ENCODE results near the gene ATP4B.

The ATP4B gene

DNA sequence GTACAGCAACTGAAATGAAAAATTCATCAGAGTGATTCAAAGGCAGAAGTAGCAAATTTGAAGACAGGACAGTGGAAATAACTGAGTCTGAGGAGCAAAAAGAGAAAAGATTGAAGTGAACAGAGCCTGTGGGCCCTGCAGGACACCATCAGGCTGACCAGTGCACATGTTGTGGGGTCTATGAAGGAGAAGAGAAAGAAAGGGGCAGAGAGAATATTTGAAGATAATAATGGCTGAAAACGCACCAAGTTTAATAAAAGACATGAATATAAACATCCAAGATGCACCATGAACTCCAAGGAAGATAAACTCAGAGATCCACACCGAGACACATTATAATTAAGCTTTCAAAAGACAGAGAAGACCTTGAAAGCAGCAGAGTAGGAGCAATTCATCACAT lies 15.4 kb downstream of the ATP4B start:
- DNase-seq (ENCODE audit: low read depth, low spot score) = no peak

DNA sequence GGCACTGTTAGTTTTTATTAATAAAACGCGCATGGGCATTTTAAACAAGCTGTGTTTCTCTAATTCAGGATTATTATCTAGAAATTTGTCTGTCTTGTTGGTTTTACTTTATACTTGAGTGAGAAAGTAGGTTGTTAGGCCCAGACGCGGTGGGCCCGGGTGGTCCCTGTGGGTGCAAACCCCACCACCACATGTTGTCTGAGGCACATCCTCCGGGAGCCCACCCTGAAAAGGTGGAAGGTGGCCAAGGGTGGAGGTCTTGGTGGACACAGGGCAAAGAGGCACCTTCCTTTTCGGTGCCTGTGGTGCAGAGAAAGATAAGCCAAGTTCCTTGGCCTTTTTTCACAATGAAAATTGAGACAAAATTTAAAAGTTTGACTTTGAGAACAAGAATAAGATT lies 16.6 kb downstream of the ATP4B start:
- no peak for DNase-seq (ENCODE audit: low read depth, low spot score)

DNA sequence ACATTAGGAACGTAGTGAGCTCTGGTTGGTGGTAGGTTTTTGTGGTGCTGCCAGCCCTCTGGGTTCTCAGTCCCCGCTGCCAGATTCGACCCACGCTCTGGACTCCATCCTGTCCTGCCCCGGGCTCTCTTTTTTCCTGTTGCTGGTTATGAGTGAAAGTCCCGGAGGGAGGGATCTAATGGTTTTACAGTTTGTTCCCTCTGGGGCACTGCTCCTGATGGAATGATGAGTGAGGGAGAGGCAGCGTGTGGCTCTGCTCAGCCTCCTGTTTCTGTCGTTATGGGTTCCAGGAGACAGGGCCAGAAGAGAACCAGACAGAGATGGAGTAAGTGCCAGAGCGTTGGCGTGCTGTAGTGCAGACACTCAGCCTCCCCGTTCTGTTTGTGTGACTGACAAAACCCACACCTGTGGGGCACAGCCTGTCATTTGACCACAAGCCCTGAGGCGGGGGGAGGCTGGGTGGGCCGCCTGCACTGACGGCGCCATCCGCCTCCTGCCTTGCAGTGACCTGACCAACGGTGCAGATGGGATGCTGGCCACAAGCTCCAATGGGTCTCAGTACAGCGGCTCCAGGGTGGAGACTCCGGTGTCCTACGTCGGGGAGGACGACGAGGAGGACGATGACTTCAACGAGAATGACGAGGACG lies 18.3 kb downstream of the ATP4B start:
- DNase-seq (ENCODE audit: low read depth, low spot score) = no peak

DNA sequence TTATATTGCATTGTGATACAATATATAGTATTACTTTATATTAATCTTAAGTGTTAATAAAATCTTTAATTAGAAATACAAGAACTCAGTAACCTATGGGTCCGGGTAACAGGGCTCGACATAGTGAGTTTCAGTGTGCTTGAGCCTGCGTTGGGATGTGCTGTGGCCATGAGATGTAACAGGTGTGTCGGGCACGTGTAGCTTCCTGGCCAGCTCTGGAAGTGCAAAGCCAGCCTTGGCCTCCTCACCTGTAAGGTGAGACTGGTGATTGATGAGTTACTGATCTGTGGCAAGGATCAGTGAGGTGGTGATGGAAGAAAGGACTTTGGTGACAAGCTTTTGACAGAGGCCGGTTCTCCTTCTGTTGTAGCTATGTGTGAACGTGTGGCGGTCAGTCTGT lies 19.2 kb downstream of the ATP4B start:
- no peak for DNase-seq (ENCODE audit: low read depth, low spot score)

DNA sequence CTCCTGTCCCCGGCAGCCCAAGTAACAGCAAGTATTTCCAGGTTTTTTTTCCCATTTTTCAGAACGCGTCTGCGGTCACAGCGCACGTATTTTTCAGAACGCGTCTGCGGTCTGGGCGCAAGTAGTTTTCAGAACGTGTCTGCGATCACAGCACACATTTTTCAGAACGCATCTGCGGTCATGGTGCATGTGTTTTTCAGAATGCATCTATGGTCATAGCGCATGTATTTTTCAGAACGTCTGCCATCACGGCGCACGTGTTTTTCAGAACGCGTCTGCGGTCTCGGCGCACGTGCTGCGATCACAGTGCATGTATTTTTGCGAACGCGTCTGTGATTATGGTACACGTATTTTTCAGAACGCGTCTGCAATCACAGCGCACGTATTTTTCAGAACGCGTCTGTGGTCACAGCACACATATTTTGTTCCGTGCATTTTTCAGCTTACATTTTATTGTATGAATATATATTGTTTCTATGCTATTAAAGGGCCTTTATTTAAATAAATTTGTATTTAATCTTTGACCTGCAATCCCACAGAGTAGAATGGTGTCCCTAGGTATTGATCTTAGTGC lies 19.7 kb downstream of the ATP4B start:
- DNase-seq (ENCODE audit: low read depth, low spot score) = no peak

DNA sequence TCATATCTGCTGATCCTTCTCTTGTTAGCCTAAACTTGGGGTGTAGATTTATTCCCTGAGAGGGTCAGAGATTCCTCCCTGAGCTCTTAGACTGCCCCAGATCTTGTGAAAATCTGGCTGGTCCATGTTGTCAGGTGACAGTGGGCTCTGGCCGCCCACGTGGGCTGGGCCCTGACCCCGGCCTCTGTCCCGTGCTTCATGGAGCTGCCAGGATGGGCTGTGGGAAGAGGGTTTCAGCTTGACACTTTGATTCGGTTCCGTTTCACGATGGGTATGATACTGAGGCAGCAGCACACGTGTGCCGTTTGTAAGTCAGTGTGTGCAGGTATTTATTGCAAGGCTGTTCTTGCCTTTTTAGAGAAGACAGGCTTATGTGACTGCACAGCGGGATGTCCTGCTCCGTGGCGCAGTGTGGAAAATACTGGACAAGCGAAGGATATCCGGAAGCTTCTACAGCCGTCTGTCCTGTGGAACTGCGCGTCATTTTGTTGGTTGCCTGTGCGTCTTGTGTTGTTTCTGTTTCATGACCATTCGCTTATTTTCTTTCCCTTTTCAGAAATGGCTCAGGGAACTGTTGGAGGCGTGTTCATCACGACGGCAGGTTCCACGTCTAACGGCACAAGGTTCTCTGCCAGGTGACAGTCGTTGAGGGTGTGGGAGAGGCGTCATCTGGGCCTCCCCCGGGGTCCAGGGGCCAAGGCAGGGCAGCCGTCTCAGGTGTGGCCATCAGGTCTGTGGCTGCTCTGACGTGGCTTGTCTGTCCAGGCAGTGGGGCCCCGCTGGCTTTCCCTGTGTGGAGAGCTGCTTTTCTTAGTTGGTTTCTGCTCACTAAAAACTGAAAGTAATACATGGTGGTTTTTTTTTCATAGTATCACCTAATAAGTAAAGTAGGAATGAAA lies 20.5 kb downstream of the ATP4B start:
- no peak for DNase-seq (ENCODE audit: low read depth, low spot score)

DNA sequence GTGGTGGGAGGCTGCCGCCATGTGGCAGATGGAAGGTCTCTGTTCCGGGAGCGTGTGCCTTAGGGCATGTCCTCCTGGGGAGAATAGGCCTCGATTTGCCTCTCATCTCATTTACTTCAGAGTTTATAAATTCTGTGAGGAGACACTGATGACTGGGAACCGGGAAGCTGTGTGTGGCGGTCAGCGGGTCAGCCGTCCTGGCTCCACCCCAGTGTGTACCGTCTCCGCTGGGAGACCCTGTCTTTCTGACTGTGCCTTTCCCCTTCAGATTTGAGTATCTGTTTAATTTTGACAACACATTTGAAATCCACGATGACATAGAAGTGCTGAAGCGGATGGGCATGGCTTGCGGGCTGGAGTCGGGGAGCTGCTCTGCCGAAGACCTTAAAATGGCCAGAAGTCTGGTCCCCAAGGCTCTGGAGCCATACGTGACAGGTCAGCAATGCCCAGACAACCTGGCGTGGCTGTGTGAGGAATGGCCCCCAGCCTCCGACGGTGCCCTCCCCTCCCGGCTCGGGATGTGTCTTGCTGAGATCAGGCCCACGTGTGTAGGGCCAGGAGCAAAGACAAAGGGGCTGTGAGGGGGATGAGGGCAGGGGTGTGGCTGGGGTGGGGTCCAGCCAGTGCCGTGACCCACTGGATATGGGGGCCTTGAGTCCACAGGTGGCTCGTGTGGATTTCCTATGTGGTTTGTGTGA lies 21.6 kb downstream of the ATP4B start:
- DNase-seq (ENCODE audit: low read depth, low spot score) = no peak

DNA sequence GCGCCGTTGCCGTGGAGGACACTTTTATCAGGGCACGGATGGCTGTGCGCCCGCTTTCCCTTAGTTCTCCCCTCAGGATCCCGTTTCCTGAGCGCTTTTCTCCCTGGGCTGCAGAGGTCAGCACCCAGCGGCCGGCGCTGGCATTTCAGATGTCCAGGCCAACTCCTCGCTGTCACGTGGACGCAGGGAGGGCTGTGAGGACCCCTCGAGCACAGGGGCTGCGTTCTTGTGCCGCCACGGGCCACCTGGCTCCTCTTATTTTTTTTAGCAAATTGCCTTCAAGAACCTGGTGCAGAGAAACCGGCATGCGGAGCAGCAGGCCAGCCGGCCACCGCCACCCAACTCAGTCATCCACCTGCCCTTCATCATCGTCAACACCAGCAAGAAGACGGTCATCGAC lies 22.3 kb downstream of the ATP4B start:
- no peak for DNase-seq (ENCODE audit: low read depth, low spot score)

DNA sequence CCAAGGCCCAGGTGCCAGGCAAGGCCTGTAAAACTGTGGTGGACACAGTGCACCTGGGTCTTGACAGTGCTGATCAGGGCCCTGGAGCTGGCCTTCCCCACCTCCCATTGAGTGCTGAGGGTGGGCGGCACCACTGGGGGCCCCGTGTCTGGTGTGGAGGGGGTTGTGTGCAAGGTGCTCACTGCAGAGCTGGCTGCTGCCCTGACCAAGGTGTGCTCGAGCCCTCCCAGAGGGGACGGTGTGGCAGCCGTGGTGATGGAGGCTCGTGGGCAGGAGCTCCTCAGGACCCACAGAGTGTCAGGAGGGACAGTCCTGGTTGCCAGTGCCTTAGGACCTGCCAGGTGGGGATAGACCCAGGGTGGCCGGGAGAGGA lies 23.0 kb downstream of the ATP4B start:
- no peak for DNase-seq (ENCODE audit: low read depth, low spot score)

DNA sequence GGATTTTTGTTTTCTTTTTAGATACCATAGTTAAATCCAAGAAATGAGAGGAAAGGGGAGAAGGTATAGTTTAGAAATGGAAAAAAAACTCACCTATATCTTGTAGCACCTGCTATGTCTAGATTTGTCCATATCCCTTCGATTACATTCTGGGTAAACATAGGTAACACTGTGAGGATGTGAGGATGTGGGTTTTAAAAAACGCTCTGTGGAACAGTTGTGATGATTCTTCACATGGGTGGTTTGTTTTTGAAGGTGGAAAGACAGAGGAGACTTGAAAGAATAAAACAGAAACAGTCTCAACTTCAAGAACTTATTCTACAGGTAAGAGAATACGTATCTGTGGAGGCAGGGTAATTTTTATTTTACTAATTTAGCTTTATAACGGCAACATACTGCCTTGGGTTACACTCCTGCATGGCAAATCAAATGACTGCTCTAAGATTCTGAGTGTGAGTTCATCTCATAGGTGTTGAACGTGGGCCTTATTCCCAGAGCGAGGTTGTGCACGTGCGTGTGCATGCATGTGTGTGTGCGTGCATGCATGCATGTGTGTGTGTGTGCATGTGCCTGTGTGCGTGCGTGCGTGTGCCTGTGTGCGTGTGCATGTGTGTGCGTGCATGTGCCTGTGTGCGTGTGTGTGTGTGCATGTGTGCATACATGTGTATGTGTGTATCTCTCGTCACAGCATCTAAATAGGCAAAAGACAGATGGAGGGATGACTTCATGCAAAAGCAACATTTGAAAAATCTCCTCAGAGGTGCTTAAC lies 23.5 kb downstream of the ATP4B start:
- DNase-seq (ENCODE audit: low read depth, low spot score) = no peak

DNA sequence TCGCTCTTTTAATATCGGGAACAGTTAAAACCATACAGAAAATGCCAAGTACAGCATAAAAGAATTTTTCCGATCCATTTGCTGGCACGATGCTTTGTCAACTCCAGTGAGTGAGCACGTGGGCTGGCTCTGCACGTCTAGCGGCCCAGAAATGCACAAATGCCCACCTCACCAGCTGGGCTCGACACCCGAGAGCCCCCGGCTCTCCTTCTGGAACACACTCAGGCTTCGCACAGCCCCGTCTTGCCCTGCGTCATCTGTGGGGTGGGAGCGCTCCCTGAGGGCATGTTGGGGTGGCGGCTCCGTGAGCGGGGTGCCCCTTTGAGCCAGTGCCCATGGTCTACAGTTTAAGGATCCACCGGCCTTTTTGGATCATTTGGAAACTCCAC lies 24.5 kb downstream of the ATP4B start:
- no peak for DNase-seq (ENCODE audit: low read depth, low spot score)

DNA sequence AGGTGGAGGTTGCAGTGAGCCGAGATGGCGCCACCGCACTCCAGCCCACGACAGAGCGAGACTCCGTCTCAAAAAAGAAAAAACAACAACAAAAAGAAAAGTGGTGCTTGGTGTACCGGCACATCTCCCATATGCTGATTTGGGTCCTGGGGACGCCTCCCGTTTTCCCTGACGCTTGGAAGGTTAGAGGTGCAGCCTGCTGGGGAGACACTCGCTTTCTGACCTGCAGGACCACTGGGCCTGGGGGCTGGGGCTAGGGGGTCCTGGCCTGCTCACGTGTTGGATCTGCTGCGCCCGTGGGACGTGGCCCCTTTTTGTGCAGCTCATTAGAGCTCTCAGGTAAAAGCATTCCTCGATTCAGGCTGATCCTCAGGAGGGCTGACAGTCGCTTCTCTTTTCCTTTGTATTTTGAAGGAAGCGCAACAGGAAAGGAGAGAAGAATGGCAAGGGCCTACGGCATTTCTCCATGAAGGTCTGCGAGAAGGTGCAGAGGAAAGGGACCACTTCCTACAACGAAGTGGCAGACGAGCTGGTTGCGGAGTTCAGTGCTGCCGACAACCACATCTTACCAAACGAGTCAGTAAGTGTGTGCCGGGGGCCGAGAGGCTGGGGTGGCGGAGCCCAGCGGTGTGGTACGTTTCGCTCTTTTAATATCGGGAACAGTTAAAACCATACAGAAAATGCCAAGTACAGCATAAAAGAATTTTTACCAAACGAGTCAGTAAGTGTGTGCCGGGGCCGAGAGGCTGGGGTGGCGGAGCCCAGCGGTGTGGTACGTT lies 25.1 kb downstream of the ATP4B start:
- no peak for DNase-seq (ENCODE audit: low read depth, low spot score)

DNA sequence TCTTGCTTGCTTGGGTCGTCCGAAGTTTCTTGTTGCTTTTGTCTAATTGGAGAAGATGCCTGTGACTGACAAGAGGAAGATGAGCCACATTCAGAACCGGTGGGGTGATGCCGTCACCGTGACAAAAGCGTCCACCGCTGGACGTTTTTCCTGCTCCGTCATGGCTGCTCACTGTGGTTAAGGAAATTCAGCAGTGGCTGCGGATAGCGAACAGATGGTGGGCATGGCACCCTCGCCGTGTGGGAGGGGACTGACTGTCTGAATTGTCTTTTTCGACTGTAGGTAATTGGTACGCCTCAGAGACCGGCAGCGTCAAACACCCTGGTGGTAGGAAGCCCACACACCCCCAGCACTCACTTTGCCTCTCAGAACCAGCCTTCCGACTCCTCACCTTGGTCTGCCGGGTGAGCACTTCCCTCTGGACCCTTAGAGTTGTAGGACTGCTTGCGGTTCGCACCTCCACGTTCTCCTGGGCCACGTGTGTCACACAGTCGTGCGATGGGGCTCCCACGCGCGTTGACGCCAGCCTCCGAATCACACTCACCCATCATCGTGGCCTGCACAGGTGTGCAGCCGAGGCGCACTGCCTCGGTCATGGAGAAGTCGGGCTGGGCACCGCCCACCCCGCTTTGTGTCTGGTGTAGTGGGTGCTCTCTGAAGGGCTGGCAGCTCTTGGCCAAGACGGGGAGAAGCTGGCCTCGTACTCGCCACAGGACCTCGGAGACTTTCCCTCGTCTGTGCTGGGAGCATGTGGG lies 26.5 kb downstream of the ATP4B start:
- no peak for DNase-seq (ENCODE audit: low read depth, low spot score)

DNA sequence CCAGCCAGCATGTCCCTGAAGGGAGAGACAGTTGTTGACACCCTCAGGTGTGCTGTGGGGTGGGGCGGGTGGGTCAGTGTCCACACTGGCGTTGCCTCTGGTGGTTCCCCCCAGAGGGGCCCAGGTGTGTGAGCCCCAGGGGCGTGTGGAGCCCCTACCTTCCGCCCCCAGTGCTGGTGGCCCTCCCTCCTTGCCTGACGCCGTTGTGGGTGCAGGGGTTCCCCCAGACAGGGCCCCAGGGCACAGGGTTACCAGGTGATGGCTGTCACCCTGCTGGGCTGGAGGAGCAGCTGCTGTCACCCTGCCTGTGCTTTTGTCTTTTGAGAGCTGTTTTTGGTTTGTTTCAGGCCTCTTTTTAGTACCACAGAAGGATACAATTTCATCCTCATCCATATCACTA lies 27.2 kb downstream of the ATP4B start:
- DNase-seq (ENCODE audit: low read depth, low spot score) = no peak

DNA sequence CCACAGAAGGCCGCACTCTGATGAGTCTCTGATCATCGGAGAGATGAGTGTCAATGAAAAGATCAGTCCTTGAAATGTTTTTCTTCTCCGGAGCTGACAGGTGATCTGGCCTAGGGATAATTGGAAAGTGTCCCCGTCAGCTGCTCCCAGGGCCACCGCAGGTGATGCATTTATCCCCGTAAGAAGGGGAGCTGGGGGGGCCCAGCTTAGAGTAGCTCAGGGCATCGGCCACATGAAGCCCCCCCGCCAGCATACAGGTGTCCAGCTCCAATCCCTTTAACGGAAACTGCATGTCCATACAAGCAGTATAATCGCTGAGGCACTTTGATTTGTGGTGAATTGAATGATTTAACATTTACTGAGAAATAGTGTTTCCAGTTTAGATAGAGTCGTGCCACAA lies 27.7 kb downstream of the ATP4B start:
- no peak for DNase-seq (ENCODE audit: low read depth, low spot score)

DNA sequence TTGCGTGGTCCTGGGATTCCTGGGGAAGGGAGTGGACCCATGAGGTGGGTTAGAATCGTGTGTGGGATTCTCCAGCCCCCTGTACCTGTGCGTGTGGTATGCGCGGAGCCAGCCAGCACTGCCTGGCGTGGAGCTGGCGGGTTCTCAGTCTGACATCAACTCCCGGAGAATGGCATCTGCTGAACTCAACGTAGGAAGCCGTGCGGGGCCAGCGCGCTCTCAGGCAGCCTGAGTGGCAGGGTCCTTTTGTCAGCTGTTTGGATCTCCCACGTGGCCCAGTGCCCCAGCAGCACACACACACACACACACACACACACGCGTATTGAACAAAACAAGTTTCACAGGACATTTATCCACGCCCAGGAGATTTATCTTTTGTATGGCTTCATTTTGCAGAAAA lies 28.1 kb downstream of the ATP4B start:
- DNase-seq (ENCODE audit: low read depth, low spot score) = no peak

DNA sequence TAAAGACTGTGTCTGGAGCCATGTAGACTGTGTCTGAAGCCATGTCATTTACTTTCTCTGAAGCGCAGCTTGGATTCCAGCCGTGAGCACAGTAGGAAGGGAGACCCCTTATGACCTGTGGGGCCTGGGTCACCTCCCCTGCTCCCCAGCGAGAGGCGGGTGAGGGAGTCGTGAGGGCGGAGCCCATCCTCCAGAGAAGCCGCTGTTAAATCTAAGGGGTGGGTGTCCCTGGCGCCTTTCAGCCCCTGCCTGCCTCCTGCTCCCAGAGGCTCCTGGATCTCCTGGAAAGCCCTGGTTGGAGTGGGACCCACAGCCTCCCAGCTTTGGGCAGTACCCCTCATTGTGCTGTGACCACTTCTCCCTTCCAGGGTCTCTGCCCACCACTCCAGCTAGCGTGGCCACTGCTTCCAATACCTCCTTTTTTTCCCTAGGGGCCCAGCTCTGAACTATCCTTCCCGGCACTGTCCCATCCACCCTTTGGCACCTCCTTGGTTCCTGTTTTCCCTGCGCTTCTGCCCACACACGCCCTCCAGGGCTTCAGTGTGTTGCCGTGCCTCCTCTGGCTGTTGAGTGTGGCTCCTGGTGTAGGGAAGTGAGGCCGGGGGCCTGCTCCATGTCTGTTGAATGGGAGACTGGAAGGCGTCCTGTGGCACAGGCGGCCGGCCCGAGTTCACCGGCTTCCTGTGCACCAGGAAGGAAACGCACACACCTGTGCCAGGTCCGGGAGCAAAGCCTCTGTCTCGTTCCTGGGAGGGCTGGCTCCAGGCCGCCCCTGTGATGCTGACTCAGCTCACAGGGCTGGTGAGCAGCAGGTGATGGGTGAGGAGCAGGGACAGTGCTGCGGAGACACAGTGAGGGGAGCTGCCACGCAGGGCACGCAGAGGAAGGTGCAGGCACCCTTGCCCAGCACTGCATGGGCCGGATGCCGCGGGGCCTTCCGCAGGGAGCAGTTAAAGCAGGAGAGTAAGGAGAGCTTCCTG lies 29.4 kb downstream of the ATP4B start:
- DNase-seq (ENCODE audit: low read depth, low spot score) = no peak

DNA sequence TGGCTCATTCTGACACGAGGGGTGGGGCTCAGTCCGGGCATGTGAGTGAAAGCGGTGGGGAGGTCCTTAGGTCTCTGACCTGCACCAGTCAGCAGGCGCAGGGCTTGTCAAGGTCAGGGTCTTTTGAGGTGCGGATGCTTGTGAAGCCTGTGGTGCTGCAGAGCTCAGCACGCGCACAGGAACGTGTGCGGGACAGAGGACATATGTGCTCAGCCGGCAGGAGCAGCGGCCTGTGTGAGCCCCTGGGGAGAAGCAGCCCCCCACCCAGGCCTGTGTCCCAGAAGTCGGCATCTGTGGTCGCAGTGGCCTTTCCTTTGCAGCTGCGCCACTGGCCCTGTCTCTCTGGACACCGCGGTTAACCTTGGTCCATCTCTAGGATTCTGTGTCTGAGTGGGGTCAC lies 30.9 kb downstream of the ATP4B start:
- no peak for DNase-seq (ENCODE audit: low read depth, low spot score)

All from ELF-1 (cell line).